ENCODE data around the gene JMJD8. TPM values are rescaled to one million over a fixed set of nuclear protein-coding genes. Genes with fewer than 3 reads are reported as not detected.

JMJD8 gene
- total RNA-seq, 1 experiment from 2014 or later: 121 TPM

- no peak for TF ChIP-seq ZBTB33 (IDR thresholded peaks at IDR 0.05; ENCODE audit: extremely low read depth, insufficient replicate concordance, low read length)
- no peak for TF ChIP-seq SIN3A (IDR thresholded peaks at IDR 0.05; ENCODE audit: low read depth)
- peak; percentile 93 for TF ChIP-seq ZFX (IDR thresholded peaks at IDR 0.05)
- TF ChIP-seq JUND (IDR thresholded peaks at IDR 0.05): no peak
- TF ChIP-seq ATF3 (IDR thresholded peaks at IDR 0.05): no peak
- TF ChIP-seq ZNF274 (IDR thresholded peaks at IDR 0.05; ENCODE audit: low read depth, low read length): no peak
These were observed 37.0 kb upstream of the JMJD8 start, which contains the start of gene ANTKMT (continued) for GRCh38 chr16:720990-721764.

GRCh38 chr16:720447-720989 is 36.4 kb upstream of the JMJD8 start:
- RAD21 ChIA-PET (ENCODE audit: low non-redundant PET in 1 of 2, low total read pairs in 2 of 2, uncharacterized antibody in 2 of 2, unreplicated experiment in 2 of 2): interaction anchor here in 1 of 2 experiments (1.0 to 1.1 kb wide), 2 partner anchors 65 to 68 kb away, joined by 3 read pairs; partner anchors contain the start of genes CHTF18 and RPUSD1
- POLR2A ChIA-PET: interaction anchor here (1.0 to 1.4 kb wide), 6 partner anchors 8 to 40 kb away, joined by 3 to 7 read pairs (median 5); partner anchors contain the start of genes CIAO3 and MSLN
- intact Hi-C loops (cut with micrococcal nuclease): no loop called here

More at GRCh38 chr16:720447-720989, 36.4 kb upstream of the JMJD8 start:
- Histone ChIP-seq H4K20me1 (ENCODE audit: insufficient read depth) (peaks cover 3% of the 10 kb centered on the region; the same call in 1 of the 2 replicates), H3K79me2 (ENCODE audit: insufficient read depth, low read length) (peaks cover 25% of the 10 kb centered on the region), H3K9me3 (ENCODE audit: control insufficient read depth in 1 of 2, insufficient read depth in 1 of 2, low read depth in 1 of 2, low read length in 2 of 2) (no peaks in the 10 kb centered on the region), H2AFZ (ENCODE audit: low read depth, low read length, poor library complexity, severe bottlenecking) (no peak overlapping the region), H3K27me3 (ENCODE audit: insufficient read depth, low read length) (no peaks in the 10 kb centered on the region), H3K4me3 (replicated peaks in 1 of 2; ENCODE audit: low read depth in 1 of 2, low read length in 2 of 2) (peak overlapping the region; percentile 82 to 87), H3K9ac (ENCODE audit: low read length) (peak overlapping the region; percentile 98), H3K4me2 (ENCODE audit: low read length) (peak overlapping the region; percentile 80), H3K36me3 (ENCODE audit: control insufficient read depth in 1 of 2, insufficient read depth in 2 of 2, low read length in 2 of 2) (no peaks in the 10 kb centered on the region), H3K4me1 (ENCODE audit: control insufficient read depth in 1 of 2, insufficient read depth in 2 of 2, low read length in 2 of 2) (peaks cover 29 to 65% of the 10 kb centered on the region in 2 experiments), H3K27ac (ENCODE audit: low read depth, low read length) (peak overlapping the region; percentile 100), H3K9me2 (ENCODE audit: insufficient read depth) (no peaks in the 10 kb centered on the region)
- no TSS peak for BruUV-seq (replicated peaks)
- CTCF ChIA-PET: interaction anchor here (0.6 to 2.6 kb wide), 10 partner anchors 8 to 328 kb away, joined by 3 to 11 read pairs (median 6); partner anchors contain the start of genes CHTF18, MSLN and RPUSD1
- peak; percentile 47 for ATAC-seq
- DNase-seq (ENCODE audit: low read depth, low spot score): no peak
- peak in 1 of 3 experiments; percentile 29; a peak in 1 of 6 replicates for TF ChIP-seq CTCF (IDR thresholded peaks at IDR 0.05 in 2 of 3, conservative IDR thresholded peaks at IDR 0.05 in 1 of 3; ENCODE audit: borderline replicate concordance in 1 of 3, insufficient read depth in 1 of 3, low read depth in 2 of 3, low read length in 2 of 3)
- 0 out of 2 replicates have a peak, but pooled peaks have one; percentile 7 for TF ChIP-seq POLR2AphosphoS5 (IDR thresholded peaks at IDR 0.05; ENCODE audit: low read depth, low read length)
- TF ChIP-seq JUND (IDR thresholded peaks at IDR 0.05): no peak
- peak; percentile 34 for TF ChIP-seq YY1 (IDR thresholded peaks at IDR 0.05; ENCODE audit: extremely low read depth, insufficient replicate concordance, low read depth, low read length)
- TF ChIP-seq ZNF274 (IDR thresholded peaks at IDR 0.05; ENCODE audit: low read depth, low read length): no peak

All from HCT116 (cell line).